Endometrial microvascular endothelial cells (primary cell): ENCODE measurements around the gene LEFTY1. TPM values are rescaled to one million over a fixed set of nuclear protein-coding genes. Genes with fewer than 3 reads are reported as not detected.
"Not testable (repeated sequence)": the region's sequence is repeated elsewhere in the genome, so short reads cannot be mapped to it uniquely, and the experiment has no call there.

Experiments
- in situ Hi-C: cut with HindIII; loops from 2 replicates; pipeline ENCODE4 v1.10.0; 2017; ENCODE audit warnings: low sequenced_read_pairs, low pct_unique_long_range_greater_than_20kb; ENCODE audit errors: inconsistent ontology term
- total RNA-seq: library from RNA; depleted of rRNA; stranded (reverse); fragments of >200 nt; gene quantifications from one replicate; pipeline ENCODE4 v1.2.3, GENCODE V29; 2015; ENCODE audit errors: inconsistent ontology term

Gene LEFTY1, protein sequence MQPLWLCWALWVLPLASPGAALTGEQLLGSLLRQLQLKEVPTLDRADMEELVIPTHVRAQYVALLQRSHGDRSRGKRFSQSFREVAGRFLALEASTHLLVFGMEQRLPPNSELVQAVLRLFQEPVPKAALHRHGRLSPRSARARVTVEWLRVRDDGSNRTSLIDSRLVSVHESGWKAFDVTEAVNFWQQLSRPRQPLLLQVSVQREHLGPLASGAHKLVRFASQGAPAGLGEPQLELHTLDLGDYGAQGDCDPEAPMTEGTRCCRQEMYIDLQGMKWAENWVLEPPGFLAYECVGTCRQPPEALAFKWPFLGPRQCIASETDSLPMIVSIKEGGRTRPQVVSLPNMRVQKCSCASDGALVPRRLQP
- not detected for total RNA-seq

- in situ Hi-C loops: no loop called here
Observed at GRCh38 chr1:225888898-225889601, at the start of gene LEFTY1. TSS of gene LEFTY1 (minus strand) at chr1:225889146. CDS start at chr1:225889066, 80 bp downstream.

- in situ Hi-C loops: no loop called here
Observed at GRCh38 chr1:225937048-225937968, 48.4 kb upstream of the LEFTY1 start.

DNA sequence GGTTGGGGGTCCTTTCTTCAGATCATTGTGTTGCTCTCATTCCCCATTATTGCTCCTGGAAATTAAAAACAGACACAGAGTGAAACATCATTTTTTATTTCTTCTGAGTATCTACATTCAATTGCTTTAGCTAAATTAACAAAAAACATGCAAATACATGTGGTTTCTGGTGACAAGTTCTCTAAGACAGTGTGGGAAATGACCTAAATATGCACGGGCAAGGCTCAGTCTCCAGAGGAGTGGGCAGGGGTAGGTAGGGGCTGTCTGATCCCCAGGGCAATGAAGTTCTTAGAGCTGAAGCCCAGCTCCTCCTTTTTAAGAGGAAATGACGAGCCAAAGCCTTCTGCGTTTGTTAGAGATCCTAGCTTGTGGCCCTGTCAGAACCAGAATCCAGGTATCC, 47.6 kb upstream of the LEFTY1 start:
- in situ Hi-C loops: no loop called here

GRCh38 chr1:225936086-225936485, 47.1 kb upstream of the LEFTY1 start:
- in situ Hi-C loops: not testable (repeated sequence)

DNA sequence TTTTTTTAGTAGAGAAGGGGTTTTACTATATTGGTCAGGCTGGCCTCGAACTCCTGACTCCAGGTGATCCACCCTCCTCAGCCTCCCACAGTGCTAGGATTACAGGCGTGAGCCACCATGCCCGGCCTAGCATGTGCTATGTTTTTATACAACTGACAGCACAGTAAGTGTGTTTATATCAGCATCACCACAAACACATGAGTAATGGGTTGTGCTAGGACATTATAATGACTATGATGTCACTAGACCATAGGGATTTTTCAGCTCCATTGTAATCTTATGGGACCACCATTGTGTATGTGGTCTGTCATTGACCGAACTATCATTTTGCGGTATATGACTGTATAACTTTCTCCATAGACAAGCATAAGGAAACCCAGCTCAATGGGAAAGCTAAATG, 45.8 kb upstream of the LEFTY1 start:
- in situ Hi-C loops: no loop called here

DNA sequence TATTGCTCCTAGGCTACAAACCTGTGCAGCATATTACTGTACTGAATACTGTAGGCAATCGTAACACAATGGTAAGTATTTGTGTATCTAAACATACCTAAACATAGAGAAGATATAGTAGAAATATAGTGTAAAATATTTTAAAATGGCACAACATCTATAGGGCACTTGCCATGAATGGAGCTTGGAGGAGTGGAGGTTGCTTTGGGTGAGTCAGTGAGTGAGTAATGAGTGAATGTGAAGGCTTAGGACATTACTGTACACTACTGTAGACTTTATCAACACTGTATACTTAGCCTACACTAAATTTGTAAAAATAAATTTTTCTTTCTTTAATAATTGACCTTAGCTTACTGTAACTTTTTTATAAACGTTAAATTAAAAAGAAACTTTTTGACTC, 44.1 kb upstream of the LEFTY1 start:
- in situ Hi-C loops: no loop called here

- in situ Hi-C loops: no loop called here
Observed at GRCh38 chr1:225931270-225932136, 42.6 kb upstream of the LEFTY1 start.

GRCh38 chr1:225930566-225930965, 41.6 kb upstream of the LEFTY1 start:
- in situ Hi-C loops: no loop called here

- in situ Hi-C loops: not testable (repeated sequence)
Observed at GRCh38 chr1:225929462-225929861, 40.5 kb upstream of the LEFTY1 start.

GRCh38 chr1:225928186-225929175, 39.5 kb upstream of the LEFTY1 start:
- in situ Hi-C loops: no loop called here

DNA sequence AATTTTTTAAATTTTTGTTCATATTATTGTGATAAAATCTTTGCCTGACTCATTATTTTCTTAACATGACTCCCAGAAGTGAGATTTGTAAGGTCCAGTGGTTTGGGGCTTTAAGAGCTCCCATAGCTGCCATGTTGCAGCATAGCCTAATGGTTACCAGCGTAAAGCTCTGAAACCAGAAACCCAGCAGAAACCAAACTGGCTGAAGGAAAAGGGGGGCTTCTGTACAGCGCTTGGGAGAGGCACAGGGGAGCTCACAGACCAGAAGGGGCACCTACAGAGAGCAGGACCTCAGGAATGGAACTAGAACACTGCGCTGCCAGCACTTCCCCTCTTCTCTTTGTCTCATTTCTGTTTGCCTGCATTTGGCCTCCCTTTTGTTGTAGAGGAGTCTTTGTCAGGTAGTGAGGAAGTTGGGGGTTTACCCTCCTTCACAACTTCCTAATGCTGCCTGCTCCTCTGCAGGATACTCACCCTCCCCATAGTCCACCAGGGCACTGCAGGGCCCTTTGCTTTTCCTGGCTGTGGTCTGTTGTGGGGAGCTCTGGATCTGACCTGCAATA, 37.7 kb upstream of the LEFTY1 start:
- in situ Hi-C loops: no loop called here

- in situ Hi-C loops: no loop called here
Observed at GRCh38 chr1:225923692-225924555, 35.0 kb upstream of the LEFTY1 start, which contains the start of gene PYCR2. TSS of gene PYCR2 (minus strand) at chr1:225924250. CDS start at chr1:225924110, 140 bp downstream.

GRCh38 chr1:225923381-225923691, 34.4 kb upstream of the LEFTY1 start:
- in situ Hi-C loops: no loop called here

DNA sequence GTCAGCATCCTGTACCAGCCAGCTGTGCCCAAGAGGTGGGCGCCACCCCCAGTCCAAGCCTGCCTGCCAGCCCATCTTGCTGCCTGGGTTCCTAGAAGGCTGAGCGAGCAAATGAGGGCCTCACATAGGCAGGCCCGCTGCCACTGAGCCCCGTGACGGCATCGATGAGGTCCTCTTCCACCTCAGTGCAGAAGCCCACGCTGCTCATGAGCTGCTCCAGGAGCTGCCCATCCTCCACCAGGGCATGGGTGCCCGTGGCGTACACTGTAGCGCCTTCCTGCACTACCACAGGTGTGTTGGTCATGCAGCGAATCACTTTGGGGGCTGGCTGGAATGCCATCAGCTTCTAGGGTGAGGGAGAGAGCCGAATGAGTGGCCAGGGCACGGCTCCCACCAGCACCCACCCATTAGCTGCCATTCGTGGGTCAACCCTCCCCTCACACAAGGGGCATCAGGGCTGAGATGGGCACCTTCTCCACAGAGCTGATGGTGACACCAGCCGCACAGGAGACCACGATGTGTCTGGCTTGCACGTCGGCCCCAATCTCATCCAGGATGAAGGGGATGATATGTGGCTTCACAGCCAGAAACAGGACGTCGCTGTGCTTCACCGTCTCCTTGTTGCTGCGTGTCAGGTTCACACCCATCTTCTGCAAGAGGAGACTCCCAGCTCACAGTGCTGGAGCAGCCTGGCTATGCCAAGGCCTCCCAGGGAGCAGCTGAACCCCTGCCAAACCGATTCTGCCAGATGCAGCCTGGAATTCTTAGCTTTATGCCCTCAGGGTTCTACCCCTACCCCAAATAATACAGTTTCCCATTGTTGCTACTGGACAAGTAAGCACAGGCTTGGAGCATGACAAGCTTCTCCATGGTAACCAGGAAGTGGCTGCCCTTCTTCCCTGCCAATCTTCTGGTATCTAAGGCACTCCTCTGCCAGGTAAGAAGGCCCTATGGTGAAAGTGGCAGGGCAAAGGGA, 33.1 kb upstream of the LEFTY1 start:
- in situ Hi-C loops: no loop called here

GRCh38 chr1:225919906-225920305, 31.0 kb upstream of the LEFTY1 start:
- in situ Hi-C loops: no loop called here
